HG03442 (cell line): ENCODE measurements around the gene CAMK1G.

Experiments used
- ATAC-seq: cut with Tn5 transposase; IDR thresholded peaks from one replicate; pipeline ENCODE4 v1.9.1; 2021; ENCODE audit warnings: mild to moderate bottlenecking, moderate library complexity; ENCODE audit not compliant: unreplicated experiment

The CAMK1G gene

GRCh38 chr1:209583408-209583807 lies at the start of gene CAMK1G:
Gene CAMK1G, plus strand, starts transcription at chr1:209583714. Its CDS starts 11,270 bp downstream, at chr1:209594984.
- ATAC-seq = no peak

GRCh38 chr1:209534496-209535250 lies 48.8 kb upstream of the CAMK1G start:
- no peak for ATAC-seq

GRCh38 chr1:209536843-209537242 lies 46.7 kb upstream of the CAMK1G start:
- ATAC-seq = no peak

GRCh38 chr1:209537336-209538114 lies 46.0 kb upstream of the CAMK1G start:
- no peak for ATAC-seq

- ATAC-seq = no peak
Measured at GRCh38 chr1:209539576-209539975, 43.9 kb upstream of the CAMK1G start.

GRCh38 chr1:209542585-209542984 lies 40.9 kb upstream of the CAMK1G start:
- no peak for ATAC-seq

- no peak for ATAC-seq
Measured at GRCh38 chr1:209544098-209544497, 39.4 kb upstream of the CAMK1G start.

- ATAC-seq = no peak
Measured at GRCh38 chr1:209545423-209545822, 38.1 kb upstream of the CAMK1G start.

GRCh38 chr1:209546390-209547085 lies 37.0 kb upstream of the CAMK1G start:
- no peak for ATAC-seq

- no peak for ATAC-seq
Measured at GRCh38 chr1:209547626-209548025, 35.9 kb upstream of the CAMK1G start.

- no peak for ATAC-seq
Measured at GRCh38 chr1:209549443-209550205, 33.9 kb upstream of the CAMK1G start.

- no peak for ATAC-seq
Measured at GRCh38 chr1:209550519-209550918, 33.0 kb upstream of the CAMK1G start.

- no peak for ATAC-seq
Measured at GRCh38 chr1:209552406-209553264, 30.9 kb upstream of the CAMK1G start.

- no peak for ATAC-seq
Measured at GRCh38 chr1:209554761-209555611, 28.5 kb upstream of the CAMK1G start.

GRCh38 chr1:209556162-209556690 lies 27.3 kb upstream of the CAMK1G start:
- ATAC-seq = no peak

GRCh38 chr1:209557221-209557620 lies 26.3 kb upstream of the CAMK1G start:
- ATAC-seq = no peak

GRCh38 chr1:209560529-209560928 lies 23.0 kb upstream of the CAMK1G start:
- ATAC-seq = no peak

GRCh38 chr1:209560952-209561351 lies 22.6 kb upstream of the CAMK1G start:
- ATAC-seq = no peak

GRCh38 chr1:209561532-209561931 lies 22.0 kb upstream of the CAMK1G start:
- no peak for ATAC-seq
